Fibroblast of skin of left biceps (primary cell): ENCODE measurements around the gene CLEC4M.
"Not testable (repeated sequence)": the region's sequence is repeated elsewhere in the genome, so short reads cannot be mapped to it uniquely, and the experiment has no call there.

Experiments used
- DNase-seq, 2 experiments: peaks; one replicate each; pipeline ENCODE4 v3.0.0-alpha.2; 2013; ENCODE audit warnings: low read depth in 2 of 2

Gene CLEC4M

DNA sequence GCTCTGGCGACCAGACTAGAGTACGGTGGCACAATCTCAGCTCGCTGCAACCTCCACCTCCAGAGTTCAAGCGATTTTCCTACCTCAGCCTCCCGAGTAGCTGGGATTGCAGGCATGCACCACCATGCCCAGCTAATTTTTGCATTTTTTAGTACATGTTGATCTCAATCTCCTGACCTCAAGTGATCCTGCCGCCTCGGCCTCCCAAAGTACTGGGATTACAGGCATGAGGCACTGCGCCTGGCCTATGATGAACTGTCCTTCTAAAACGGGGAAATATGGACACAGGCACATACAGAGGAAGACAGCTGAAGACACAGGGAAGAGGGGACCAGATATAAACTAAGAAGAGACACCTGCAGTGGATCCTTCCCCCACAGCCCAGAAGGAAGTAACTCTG, 12.7 kb downstream of the CLEC4M start:
- DNase-seq = no peak

- no peak for DNase-seq
Measured at GRCh38 chr19:7778081-7778480, 15.0 kb downstream of the CLEC4M start.

DNA sequence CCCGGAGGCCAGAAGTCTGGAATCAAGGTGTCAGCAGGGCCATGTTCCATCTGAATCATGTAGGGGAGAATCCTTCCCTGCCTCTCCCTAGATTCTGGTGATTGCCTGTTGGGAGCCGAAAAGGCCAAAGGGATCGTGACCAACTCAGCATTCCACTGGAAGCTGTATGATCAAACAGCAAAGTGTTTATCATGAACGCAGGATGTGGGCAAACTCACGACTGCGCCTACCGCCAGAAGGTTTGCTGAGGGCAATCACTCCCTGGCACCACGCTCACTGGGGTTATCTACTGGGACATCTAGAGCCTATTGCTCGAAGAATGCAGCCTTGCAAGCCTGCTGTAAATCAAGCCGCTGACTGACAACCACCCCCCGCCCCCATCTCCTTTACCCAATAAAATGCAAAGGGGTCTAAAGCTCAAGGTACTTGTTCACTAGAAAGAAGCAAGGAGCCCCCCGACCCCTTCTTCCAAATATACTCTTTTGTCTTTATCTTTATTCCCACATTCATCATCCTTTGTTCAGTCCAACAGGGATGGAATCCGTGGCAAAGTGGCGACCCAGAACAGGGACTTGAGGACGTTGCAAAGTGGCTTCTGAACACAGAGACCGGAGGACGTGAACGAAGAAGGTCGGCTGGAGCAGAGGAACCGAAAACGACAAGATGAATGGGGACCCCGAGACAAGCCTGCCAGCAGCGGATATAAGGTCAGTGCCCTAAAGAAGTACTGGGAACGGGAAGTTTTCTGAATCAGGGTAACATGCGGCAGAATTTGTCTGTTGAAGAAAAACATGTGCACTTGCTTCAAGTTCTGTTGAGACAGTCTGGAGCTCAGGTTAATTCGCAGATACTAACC, 16.8 kb downstream of the CLEC4M start:
- DNase-seq = no peak

GRCh38 chr19:7781157-7781556, 18.1 kb downstream of the CLEC4M start:
- no peak for DNase-seq

DNA sequence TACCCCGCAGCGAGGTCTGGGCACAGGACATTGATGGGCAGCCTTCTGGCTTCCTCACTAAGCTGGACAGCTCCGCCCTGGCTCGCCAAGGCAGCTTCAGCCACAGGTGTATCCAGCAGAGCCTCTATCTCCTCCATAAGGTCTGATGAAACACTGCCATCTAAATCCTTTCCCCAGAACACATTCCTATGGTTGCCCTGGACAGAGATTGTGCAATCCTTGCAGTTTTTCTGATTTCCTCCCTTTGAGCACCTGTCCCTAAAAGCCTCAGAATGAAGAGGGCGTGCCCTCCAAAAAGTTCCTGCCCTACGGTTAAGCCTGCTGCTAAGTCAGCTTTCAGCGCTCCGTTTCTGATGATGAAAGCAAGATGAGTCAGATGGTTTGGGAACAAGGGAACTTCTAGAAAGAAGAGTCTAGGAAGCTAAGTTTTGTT, 21.0 kb downstream of the CLEC4M start:
- no peak for DNase-seq

DNA sequence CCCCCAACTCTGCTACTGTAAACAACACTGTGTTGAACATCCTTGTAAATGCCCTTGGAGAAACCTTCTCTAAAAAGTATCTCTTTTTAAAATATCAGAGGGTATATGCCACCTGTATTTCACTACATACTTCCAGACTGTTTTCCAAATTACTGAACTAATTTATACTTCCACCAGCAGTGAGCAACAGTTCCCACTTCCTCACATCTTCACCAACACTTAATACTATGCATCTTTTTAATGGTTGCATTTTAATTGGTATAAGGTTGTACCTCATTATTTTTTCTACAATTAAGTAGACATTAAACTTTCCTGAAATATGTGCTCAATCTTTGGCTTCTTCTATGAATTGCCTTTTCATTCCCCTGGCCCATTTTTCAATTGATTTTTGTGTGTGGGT, 21.8 kb downstream of the CLEC4M start:
- DNase-seq = no peak

DNA sequence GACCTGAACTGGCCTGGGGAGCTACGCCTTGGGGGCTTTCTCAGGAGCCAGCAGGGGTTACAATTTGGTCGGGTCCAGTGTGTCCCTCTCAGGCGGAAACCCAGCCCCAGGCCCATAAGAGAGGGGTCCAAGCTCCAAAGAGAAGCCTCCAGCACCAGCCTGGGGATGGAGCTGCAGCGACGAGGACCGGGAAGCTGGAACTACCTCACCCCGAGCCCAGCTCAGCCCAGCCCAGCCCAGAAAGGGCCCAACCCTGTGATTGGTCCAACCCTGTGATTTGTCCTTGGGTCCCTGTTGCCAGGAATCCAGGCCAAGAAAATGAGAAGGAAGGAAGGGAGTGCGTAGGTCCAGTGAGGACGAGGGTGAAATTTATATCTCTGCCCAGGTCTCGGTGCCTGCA, 24.1 kb downstream of the CLEC4M start:
- no peak for DNase-seq

GRCh38 chr19:7787602-7788177, 24.6 kb downstream of the CLEC4M start:
- DNase-seq = no peak

- no peak for DNase-seq
Measured at GRCh38 chr19:7788178-7788932, 25.3 kb downstream of the CLEC4M start.

GRCh38 chr19:7788933-7789323, 25.9 kb downstream of the CLEC4M start:
- DNase-seq = no peak

DNA sequence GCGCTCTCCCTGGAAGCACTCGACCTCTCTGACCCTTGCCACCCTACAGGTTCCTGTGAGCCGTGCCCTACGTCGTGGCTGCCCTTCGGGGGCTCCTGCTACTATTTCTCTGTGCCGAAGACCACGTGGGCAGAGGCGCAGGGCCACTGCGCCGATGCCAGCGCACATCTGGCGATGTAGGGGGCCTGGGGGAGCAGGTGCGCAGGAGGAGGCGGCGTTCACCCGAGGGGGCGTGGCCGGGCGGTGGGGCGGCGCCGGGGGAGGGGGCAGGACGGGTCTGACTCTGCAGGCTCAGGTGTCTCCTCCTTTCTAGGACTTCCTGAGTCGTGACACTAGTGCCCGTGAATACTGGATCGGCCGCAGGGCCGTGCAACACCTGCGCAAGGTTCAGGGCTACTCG, 26.4 kb downstream of the CLEC4M start:
- DNase-seq = no peak

GRCh38 chr19:7790416-7790815, 27.4 kb downstream of the CLEC4M start:
- no peak for DNase-seq

DNA sequence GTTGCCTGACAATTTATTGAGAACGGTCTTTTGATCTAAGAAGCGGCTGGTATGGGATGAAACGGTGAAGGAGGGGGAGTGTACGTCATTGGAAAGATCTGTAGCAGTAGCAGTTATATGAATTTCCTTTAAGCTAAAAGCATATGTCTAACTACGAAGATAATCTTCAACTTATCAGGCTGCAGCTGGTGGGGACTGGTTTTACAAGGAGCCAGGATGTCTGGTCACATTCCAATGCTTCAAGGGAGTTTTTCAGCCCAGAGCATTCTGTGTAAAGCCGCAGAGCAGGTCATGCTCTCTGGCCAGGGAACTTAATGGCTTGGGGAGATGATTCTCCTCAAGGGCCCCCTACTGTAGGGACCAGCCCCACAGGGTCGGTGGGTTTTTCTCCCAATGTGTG, 29.2 kb downstream of the CLEC4M start:
- no peak for DNase-seq

GRCh38 chr19:7792701-7793100, 29.7 kb downstream of the CLEC4M start:
- DNase-seq = not testable (repeated sequence)

DNA sequence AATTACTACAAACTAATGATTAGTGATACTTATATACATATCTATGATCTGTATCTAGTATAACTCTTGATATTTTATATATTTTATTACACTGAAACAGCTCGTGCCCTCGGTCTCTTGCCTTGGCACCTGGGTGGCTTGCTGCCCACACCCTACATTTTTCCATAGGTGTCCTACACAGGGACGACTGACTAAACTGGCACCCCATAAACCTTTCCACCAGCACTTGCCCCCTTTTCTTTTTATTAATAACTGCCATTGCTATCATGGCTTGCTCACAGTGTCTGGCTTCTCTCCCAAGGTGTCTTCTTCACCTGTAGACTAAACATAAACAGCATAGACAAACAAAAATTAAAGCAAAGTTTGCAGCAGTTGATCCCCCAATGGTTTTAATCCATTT, 30.4 kb downstream of the CLEC4M start:
- no peak for DNase-seq

- DNase-seq = no peak
Measured at GRCh38 chr19:7795555-7796161, 32.6 kb downstream of the CLEC4M start.

- DNase-seq = peak; percentile 7 to 13
Measured at GRCh38 chr19:7799640-7800355, 36.8 kb downstream of the CLEC4M start.

DNA sequence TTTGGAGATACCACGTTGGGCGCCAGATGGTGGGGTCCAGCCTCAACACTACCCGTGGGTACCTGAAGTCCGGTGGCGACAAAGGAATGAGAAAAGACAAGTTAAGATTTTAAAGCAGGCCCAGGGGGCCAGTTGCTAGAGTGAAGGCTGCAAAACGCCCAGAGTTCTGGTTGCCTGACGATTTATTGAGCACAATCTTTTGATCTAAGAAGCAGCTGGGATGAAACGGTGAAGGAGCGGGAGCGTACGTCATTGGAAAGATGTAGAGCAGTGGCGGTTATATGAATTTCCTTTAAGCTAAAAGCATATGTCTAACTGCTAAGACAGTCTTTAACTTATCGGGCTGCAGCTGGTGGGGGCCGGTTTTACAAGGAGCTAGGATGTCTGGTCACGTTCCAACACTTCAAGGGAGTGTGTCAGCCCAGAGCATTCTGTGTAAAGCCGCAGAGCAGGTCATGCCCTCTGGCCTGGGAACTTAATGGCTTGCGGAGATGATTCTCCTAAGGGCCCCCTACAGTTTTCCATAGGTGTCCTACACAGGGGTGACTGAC, 38.1 kb downstream of the CLEC4M start:
- no peak for DNase-seq

- DNase-seq = no peak
Measured at GRCh38 chr19:7806234-7806633, 43.2 kb downstream of the CLEC4M start.

DNA sequence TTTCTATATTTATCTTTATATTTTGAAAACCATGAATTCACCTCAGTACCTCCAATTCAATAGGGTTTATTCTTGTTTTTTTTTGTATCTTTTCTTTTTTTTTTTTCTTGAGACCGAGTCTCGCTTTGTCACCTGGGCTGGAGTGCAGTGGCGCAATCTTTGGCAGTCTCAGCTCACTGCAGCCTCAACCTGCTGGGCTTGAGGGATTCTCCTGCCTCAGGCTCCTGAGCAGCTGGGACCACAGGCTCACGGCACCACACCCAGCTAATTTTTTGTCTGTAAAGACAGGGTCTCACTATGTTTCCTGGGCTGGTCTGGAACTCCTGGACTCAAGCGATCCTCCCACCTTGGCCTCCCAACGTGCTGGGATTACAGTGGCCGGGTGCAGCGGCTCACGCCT, 43.8 kb downstream of the CLEC4M start:
- no peak for DNase-seq

- no peak for DNase-seq
Measured at GRCh38 chr19:7808108-7808507, 45.1 kb downstream of the CLEC4M start.
